22Rv1 (cell line): ENCODE measurements around the gene RSPH9.

Source experiments
- CTCF ChIP-seq: fragments of 450-650 bp; IDR thresholded peaks from 2 replicates; pipeline ENCODE4 v1.5.1; 2017; ENCODE audit warnings: mild to moderate bottlenecking
- ZFX ChIP-seq: fragments of 450-650 bp; IDR thresholded peaks from 2 replicates; pipeline ENCODE4 v1.6.1; 2017; ENCODE audit warnings: antibody characterized with exemption, borderline replicate concordance

GRCh38 chr6:43670623-43670986, 25.8 kb downstream of the RSPH9 start:
- TF ChIP-seq CTCF (no peak), ZFX (no peak)
